COLO668 (cell line): ENCODE results near the gene ADD1.

Experiments used
- DNase-seq: peaks from one replicate; lab custom pipeline; 2025; ENCODE audit not compliant: unreplicated experiment; lab: John Stamatoyannopoulos, UW

The ADD1 gene, protein sequence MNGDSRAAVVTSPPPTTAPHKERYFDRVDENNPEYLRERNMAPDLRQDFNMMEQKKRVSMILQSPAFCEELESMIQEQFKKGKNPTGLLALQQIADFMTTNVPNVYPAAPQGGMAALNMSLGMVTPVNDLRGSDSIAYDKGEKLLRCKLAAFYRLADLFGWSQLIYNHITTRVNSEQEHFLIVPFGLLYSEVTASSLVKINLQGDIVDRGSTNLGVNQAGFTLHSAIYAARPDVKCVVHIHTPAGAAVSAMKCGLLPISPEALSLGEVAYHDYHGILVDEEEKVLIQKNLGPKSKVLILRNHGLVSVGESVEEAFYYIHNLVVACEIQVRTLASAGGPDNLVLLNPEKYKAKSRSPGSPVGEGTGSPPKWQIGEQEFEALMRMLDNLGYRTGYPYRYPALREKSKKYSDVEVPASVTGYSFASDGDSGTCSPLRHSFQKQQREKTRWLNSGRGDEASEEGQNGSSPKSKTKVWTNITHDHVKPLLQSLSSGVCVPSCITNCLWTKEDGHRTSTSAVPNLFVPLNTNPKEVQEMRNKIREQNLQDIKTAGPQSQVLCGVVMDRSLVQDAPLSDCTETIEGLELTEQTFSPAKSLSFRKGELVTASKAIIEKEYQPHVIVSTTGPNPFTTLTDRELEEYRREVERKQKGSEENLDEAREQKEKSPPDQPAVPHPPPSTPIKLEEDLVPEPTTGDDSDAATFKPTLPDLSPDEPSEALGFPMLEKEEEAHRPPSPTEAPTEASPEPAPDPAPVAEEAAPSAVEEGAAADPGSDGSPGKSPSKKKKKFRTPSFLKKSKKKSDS

DNA sequence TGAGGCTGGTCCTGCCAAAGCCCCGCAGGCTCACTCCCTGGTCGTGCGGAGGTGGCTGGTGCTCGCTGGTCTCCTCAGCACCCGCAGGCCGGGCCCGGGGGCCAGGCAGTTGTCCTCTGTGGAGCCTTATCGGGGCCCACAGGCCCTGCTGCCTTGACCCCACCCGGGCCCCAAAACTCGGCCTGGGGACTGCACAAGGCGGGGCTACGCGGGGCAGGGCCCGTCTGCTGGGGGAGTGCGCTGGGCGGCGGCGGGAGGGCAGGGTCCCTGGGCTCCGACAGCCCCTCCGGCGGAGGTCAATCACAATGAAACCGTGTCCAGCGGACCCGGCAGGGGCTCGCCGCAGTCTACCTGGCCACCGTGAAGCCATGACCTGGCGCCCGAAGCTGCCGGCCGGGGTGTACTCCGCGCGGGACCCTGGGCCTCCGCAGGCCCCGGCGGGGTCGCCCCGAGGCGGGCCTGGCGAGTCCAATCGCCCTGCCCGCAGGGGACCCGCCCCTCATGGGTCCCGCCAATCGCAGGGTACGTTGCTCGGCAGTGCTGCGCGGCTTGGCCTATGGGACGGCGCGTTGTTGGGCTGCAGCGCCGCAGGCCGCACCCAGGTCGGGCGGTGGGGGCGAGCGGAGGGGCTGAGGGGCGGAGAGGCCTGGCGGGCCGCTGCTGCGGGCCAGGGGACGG, at the start of gene ADD1:
ADD1 (plus strand) TSS at position 582 of the 678 bp plus-strand sequence. CDS start 32,072 bp downstream, outside the sequence.
- DNase-seq: peak; percentile 87

- no peak for DNase-seq
These were observed 49.0 kb upstream of the ADD1 start for GRCh38 chr4:2794486-2795299.

- DNase-seq: no peak
These were observed 48.2 kb upstream of the ADD1 start for GRCh38 chr4:2795300-2795892.

GRCh38 chr4:2795893-2796848, 47.5 kb upstream of the ADD1 start:
- peak; percentile 14 for DNase-seq

- no peak for DNase-seq
These were observed 46.6 kb upstream of the ADD1 start for GRCh38 chr4:2796849-2797544.

DNA sequence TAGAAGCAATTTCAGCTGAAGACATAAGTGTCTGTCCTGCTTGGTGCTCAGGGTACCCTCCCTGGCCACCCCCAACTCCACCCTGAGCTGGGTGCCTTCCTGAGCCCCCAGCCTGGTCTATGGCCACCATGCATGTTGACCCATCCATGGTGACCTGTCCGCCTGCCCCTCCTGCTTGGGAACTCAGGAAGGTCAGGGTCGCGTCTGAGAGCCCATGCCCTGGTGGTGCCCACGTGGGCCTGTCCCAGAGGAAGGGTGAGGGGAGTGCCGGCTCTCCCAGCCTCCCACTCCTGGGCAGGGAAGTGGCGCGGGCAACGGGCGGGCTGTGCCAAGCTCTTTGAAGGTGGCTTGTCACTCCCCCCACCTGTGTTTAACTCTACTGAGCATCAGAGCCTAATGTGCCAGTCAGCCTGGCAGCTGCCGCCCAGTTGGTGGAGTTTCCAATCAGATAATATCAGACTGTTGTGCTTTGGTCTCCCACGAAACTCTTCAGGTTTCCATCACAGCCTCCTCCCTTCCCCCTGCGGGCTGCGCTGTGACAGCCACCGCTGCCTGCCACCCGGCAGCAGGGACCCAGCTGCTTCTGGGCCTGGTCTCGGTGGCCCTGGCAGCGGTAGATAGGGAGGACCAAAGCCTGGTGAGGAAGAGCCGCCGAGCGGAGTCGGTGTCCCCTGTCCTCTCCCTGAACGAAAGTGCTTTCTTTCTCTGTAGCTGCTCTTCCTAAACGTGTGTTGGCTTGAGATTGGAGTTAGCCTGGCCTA, 45.9 kb upstream of the ADD1 start:
- DNase-seq: no peak

DNA sequence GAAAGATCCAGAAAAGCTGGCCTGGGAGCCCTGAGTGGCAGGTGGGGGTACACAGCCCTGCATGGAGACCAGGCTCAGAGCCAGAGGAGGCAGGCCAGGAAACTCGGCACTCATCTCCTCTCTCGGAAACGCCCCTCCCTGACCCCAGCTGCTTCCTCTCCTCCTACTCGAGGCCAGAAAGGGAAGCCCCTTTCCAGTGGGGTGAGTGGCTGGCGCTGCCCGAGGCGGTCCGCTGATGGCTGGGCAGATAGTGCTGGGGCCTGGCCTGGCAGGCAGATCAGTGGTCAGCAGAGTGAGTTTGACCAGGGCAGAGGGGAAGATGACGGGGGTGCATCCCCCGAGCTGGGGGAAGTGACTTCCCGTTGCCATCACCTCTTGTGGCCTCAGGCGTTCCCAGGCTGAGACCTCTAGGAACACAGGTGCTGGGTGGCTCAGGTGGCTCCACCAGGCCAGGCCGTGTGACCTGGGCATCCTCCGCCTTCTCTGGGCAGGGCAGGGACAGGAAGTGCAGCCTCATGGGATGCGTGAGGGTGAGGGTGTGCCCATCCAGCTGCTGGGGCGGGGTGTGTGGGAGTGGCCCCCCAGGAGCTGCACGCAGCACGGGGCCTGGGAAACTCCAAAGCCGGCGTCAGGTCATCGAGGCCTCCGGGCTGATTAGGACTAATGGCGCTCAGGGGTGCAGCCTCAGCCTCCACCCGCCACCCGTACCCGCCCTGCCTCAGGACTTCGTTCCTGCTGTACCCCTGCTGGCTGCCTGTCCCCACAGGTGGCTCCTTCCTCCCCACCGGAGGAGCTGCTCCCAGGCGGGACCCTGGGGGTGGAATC, 45.0 kb upstream of the ADD1 start:
- peak; percentile 45 for DNase-seq

GRCh38 chr4:2799224-2799911, 44.3 kb upstream of the ADD1 start:
- no peak for DNase-seq

- no peak for DNase-seq
These were observed 43.5 kb upstream of the ADD1 start for GRCh38 chr4:2799971-2800690.

GRCh38 chr4:2800691-2801596, 42.7 kb upstream of the ADD1 start:
- DNase-seq: no peak

DNA sequence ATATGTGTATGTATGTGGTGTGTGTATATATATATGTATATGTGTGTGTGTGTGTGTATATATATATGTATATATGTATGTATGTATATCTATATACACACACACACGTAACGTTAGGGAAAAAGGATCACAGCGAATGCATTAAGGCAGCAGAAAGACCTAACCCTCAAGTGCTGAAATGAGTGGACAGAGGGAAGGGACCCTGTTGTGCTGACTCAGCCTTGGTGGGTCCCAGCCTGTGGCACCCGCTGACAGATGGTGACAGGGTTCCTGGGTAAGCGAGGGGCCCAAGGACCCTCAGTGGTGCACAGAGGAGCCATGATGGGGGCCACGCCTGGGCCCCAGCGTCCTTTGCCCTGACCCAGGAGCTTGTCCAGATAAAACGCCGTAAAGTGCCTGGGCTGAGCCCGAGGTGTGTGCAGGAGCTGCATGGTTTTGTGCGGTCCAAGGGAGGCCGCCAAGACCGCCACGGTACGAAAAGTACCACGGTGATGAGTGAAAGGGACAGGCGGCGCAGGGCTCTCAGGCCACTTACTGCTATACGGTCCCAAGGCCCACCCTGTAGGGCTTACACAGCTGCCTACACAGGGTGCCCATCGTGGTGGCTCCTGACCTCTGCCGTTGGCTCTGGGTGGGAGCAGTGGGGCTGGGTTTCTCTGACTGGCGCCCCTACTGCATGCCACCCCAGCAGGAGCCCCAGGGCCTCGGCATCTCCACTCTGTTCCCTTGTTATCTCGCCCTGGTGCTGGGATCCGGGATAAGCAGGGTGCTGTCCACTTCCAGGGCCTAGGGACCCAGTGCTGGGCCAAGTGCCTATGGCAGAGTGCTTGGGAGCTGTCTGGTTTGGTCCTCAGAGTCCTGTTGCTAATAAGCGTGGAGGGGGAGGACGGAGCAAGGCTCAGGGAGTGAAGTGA, 40.8 kb upstream of the ADD1 start:
- DNase-seq: no peak

DNA sequence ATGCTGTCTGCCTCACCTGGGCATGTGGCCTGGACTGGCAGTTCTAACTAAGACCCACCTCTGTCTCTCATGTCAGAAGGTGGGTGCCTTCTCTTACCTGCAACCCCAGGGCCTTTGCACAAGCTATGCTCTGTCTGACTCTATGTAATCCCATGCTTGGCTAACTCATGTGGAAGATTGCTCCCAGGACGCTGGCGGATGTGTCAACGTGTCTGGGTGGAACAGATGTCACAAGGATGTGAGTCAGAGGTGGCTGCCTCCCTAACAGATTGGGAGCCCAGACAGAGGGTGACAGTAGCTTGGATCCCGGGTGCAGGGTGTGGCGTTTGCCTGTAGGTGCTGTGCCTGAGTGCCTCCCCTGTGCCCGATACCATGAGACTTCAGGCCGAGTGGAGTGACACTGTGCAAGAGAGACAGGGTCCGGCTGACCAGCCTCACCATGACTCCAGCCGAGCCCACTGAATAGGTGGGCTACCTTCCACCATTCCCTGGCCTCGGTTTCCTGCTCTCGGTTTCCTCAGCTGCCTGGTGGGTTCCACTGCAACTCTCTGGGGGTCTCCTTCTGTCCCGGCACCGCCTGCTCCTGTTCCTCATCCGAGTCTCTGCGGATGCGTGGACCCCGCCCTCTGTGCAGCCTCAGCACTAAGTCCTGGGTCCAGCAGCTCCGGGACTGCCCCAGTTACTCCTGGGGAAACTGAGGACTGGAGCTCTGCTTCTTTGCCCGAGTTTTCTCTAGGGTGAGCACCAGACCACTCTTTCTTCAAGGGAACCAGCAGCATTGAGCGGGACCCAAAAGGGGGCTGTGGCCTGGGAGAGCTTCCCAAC, 39.8 kb upstream of the ADD1 start:
- DNase-seq: peak; percentile 18

- DNase-seq: no peak
These were observed 39.1 kb upstream of the ADD1 start for GRCh38 chr4:2804449-2804972.
